ENCODE measurements around the gene EPS8.

Gene EPS8

DNA sequence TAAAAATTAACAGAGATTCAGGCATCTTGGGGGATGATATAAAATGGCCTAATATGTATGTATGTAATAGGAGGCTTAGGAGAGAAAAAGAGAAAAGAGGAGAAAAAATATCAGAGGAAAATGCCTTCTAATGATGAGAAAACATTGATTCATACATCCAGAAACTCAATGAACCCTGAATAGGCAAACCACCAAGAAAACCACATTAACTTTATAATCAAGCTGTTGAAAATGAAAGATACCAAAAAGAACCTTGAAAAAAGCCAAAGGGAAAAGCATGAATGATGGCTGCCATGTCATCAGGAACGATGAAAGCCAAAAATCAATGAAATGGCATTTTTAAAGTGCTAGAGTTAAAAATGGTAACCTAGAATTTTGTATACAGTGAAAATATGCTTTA is 180.2 kb downstream of the EPS8 start:
- no peak overlapping the region for H3K4me3 ChIP-seq (ENCODE audit: low read depth, low read length)
- TF ChIP-seq, protein P1, sequence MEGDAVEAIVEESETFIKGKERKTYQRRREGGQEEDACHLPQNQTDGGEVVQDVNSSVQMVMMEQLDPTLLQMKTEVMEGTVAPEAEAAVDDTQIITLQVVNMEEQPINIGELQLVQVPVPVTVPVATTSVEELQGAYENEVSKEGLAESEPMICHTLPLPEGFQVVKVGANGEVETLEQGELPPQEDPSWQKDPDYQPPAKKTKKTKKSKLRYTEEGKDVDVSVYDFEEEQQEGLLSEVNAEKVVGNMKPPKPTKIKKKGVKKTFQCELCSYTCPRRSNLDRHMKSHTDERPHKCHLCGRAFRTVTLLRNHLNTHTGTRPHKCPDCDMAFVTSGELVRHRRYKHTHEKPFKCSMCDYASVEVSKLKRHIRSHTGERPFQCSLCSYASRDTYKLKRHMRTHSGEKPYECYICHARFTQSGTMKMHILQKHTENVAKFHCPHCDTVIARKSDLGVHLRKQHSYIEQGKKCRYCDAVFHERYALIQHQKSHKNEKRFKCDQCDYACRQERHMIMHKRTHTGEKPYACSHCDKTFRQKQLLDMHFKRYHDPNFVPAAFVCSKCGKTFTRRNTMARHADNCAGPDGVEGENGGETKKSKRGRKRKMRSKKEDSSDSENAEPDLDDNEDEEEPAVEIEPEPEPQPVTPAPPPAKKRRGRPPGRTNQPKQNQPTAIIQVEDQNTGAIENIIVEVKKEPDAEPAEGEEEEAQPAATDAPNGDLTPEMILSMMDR (IDR thresholded peaks at IDR 0.05; ENCODE audit: low read depth, low read length), result no peak

DNA sequence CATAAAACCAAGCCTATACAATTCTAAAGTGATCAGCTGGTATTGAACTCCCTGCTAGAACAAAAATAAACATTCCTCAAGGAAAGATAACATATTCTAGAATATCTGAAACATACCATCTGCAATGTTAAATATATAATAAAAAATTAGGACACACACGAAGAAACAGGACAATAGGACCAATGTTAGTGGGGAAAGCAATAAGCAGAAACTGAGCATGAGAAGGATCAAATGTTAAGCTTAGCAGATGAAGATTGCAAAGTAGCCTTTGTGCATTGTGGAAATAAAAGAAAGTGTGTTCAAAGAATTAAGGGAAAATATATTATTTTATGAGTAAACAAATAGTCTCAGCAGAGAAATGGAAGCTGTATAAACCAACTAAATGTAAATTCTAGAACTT is 180.8 kb downstream of the EPS8 start:
- TF ChIP-seq, protein P1 (IDR thresholded peaks at IDR 0.05; ENCODE audit: low read depth, low read length), result no peak
- H3K4me3 ChIP-seq (ENCODE audit: low read depth, low read length), result no peak overlapping the region

GRCh38 chr12:15605881-15606590 is 183.2 kb downstream of the EPS8 start:
- TF ChIP-seq, protein P1 (IDR thresholded peaks at IDR 0.05; ENCODE audit: low read depth, low read length), result no peak
- no peak overlapping the region for H3K4me3 ChIP-seq (ENCODE audit: low read depth, low read length)

- TF ChIP-seq, protein P1 (IDR thresholded peaks at IDR 0.05; ENCODE audit: low read depth, low read length), result no peak
- no peak overlapping the region for H3K4me3 ChIP-seq (ENCODE audit: low read depth, low read length)
Measured at GRCh38 chr12:15603474-15604085, 185.6 kb downstream of the EPS8 start.

DNA sequence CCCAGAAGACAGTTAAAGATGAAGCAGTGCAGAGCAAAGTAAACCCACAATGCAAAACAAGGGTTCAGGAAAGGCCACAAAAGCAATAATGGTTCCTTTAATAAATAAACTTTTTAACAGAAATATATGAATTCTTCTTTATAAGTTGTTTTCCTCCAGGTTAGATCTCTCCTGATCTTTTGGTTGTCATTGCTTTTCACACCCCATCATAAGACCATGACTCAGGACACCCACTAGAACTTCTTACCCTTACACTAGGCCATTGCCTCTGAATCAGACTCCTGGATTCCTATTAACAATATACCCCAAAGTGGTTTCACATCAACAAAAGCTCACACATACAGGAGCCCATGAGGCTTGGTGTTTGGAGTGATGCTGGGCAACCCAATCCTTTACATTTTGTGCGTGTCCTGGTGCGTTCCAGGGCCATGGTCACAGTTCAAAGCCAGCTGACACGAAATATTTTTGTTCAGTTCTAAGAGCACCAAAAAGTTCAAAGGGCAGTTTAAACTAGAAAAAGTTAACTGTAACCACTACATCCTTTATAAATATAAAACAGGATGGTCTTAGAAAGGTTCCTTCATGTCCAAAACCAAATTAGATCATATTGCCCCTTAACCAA is 187.0 kb downstream of the EPS8 start:
- TF ChIP-seq, protein P1 (IDR thresholded peaks at IDR 0.05; ENCODE audit: low read depth, low read length), result no peak

DNA sequence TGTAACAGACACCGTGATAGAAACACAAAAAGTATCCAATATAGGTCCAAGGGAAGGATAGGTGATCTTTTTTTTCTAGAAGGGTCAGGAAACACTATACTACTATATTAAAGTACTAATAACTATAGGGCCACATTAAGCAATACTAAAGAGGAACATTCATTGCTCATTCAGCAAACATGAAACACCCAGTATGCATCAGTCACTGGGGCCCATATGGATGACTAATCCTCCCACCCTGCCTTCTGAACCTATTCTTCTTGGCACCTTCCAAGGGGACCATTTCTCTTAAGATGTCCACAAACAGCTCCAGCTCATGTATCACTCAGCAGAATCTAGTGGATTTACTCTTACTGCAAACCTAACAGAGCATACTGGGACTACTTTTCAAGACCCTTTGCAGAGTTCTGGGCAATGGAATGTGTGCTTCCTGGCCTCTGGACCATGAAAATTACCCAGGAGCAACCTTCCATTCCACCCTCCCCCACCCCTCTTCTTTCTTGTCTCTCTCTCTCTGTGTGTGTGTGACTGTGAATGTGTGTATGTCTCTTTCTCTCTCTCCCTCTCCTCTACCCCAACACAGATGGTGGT is 187.9 kb downstream of the EPS8 start:
- no peak overlapping the region for H3K4me3 ChIP-seq (ENCODE audit: low read depth, low read length)
- TF ChIP-seq, protein P1 (IDR thresholded peaks at IDR 0.05; ENCODE audit: low read depth, low read length), result no peak

More for the DNA sequence above, 187.0 kb downstream of the EPS8 start:
- H3K4me3 ChIP-seq (ENCODE audit: low read depth, low read length), result no peak overlapping the region

All from WI38 (cell line).